HG02678 (cell line): ENCODE measurements around the gene PCDHGA5.
"Not testable (repeated sequence)": the region's sequence is repeated elsewhere in the genome, so short reads cannot be mapped to it uniquely, and the experiment has no call there.

Experiments used
- ATAC-seq: cut with Tn5 transposase; IDR thresholded peaks from one replicate; pipeline ENCODE4 v1.9.1; 2021; ENCODE audit warnings: mild to moderate bottlenecking, moderate library complexity; ENCODE audit not compliant: unreplicated experiment

The PCDHGA5 gene

GRCh38 chr5:141412854-141413539, 49.0 kb downstream of the PCDHGA5 start, which contains the start of gene PCDHGA10:
TSS of gene PCDHGA10 (plus strand) at chr5:141412987. CDS start at chr5:141413176, 189 bp downstream.
- peak; percentile 75 for ATAC-seq

DNA sequence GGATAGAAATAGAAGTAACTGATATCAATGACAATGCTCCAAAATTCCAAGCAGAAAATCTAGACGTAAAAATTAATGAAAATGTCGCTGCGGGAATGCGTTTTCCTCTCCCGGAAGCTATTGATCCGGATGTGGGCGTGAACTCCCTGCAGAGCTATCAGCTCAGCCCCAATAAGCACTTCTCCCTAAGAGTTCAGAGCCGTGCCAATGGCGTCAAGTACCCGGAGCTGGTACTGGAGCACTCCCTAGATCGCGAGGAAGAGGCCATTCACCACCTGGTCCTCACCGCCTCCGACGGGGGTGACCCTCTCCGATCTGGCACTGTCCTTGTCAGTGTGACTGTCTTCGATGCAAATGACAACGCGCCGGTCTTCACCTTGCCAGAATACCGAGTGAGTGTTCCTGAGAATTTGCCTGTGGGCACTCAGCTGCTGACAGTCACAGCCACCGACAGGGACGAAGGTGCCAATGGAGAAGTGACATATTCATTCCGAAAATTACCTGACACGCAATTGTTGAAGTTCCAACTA, 49.6 kb downstream of the PCDHGA5 start:
- ATAC-seq: no peak

DNA sequence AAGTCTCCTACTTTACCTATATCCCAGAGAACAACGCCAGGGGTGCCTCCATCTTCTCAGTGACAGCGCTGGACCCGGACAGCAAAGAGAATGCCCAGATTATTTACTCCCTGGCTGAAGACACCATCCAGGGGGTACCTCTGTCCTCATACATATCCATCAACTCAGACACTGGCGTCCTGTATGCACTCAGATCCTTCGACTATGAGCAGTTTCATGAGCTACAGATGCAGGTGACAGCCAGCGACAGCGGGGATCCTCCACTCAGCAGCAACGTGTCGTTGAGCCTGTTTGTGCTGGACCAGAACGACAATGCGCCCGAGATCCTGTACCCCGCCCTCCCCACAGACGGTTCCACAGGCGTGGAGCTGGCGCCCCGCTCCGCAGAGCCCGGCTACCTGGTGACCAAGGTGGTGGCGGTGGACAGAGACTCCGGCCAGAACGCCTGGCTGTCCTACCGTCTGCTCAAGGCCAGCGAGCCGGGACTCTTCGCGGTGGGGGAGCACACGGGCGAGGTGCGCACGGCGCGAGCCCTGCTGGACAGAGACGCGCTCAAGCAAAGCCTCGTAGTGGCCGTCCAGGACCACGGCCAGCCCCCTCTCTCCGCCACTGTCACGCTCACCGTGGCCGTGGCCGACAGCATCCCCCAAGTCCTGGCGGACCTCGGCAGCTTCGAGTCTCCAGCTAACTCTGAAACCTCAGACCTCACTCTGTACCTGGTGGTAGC, 50.7 kb downstream of the PCDHGA5 start:
- not testable (repeated sequence) for ATAC-seq

DNA sequence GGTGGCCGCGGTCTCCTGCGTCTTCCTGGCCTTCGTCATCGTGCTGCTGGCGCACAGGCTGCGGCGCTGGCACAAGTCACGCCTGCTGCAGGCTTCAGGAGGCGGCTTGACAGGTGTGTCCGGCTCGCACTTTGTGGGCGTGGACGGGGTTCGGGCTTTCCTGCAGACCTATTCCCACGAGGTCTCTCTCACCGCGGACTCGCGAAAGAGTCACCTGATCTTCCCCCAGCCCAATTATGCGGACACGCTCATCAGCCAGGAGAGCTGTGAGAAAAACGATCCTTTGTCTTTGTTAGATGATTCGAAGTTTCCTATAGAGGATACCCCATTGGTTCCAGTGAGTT, 51.3 kb downstream of the PCDHGA5 start:
- ATAC-seq: not testable (repeated sequence)
